Measurements from ENCODE around the gene ZNF292.

DNA sequence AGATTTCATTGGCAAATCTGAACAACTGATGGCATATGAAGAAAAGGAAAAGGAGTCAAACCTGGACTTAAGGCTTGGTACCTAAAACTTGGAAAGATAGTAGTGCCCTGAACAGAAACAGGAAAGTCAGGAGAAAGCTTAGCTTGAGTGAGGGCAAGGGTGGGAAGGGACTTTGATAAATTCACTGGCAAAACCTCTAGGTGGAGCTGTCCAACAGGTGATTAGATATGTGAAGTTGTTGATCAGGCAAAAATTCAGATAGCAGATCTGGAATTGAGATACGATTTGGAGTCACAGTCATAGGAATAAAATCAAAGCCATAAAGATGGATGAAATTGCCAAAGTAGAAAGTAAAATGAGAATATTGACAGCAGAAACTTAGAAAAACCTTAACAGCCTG lies 16.1 kb upstream of the ZNF292 start:
- TF ChIP-seq, protein P1, sequence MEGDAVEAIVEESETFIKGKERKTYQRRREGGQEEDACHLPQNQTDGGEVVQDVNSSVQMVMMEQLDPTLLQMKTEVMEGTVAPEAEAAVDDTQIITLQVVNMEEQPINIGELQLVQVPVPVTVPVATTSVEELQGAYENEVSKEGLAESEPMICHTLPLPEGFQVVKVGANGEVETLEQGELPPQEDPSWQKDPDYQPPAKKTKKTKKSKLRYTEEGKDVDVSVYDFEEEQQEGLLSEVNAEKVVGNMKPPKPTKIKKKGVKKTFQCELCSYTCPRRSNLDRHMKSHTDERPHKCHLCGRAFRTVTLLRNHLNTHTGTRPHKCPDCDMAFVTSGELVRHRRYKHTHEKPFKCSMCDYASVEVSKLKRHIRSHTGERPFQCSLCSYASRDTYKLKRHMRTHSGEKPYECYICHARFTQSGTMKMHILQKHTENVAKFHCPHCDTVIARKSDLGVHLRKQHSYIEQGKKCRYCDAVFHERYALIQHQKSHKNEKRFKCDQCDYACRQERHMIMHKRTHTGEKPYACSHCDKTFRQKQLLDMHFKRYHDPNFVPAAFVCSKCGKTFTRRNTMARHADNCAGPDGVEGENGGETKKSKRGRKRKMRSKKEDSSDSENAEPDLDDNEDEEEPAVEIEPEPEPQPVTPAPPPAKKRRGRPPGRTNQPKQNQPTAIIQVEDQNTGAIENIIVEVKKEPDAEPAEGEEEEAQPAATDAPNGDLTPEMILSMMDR (conservative IDR thresholded peaks at IDR 0.05): peak; percentile 36
- no peak for TF ChIP-seq ZFX (IDR thresholded peaks at IDR 0.05)
